HG03442 (cell line): ENCODE measurements around the gene UNC13C.

ENCODE experiments used
- ATAC-seq: cut with Tn5 transposase; IDR thresholded peaks from one replicate; pipeline ENCODE4 v1.9.1; 2021; ENCODE audit warnings: mild to moderate bottlenecking, moderate library complexity; ENCODE audit not compliant: unreplicated experiment

The UNC13C gene

GRCh38 chr15:54101664-54102270 lies 123.5 kb downstream of the UNC13C start:
- ATAC-seq = no peak

- no peak for ATAC-seq
These were observed 124.5 kb downstream of the UNC13C start for GRCh38 chr15:54102704-54103103.

GRCh38 chr15:54109014-54109413 lies 130.8 kb downstream of the UNC13C start:
- ATAC-seq = no peak

- ATAC-seq = no peak
These were observed 140.8 kb downstream of the UNC13C start for GRCh38 chr15:54119051-54119450.

- no peak for ATAC-seq
These were observed 142.8 kb downstream of the UNC13C start for GRCh38 chr15:54120949-54121463.

- ATAC-seq = no peak
These were observed 149.3 kb downstream of the UNC13C start for GRCh38 chr15:54127574-54127973.

GRCh38 chr15:54131410-54131809 lies 153.2 kb downstream of the UNC13C start:
- ATAC-seq = no peak

- ATAC-seq = no peak
These were observed 170.9 kb downstream of the UNC13C start for GRCh38 chr15:54149115-54149531.

GRCh38 chr15:54150255-54150654 lies 172.0 kb downstream of the UNC13C start:
- ATAC-seq = no peak

GRCh38 chr15:54159012-54159411 lies 180.8 kb downstream of the UNC13C start:
- no peak for ATAC-seq

GRCh38 chr15:54187325-54187724 lies 209.1 kb downstream of the UNC13C start:
- ATAC-seq = no peak

GRCh38 chr15:54197995-54198394 lies 219.8 kb downstream of the UNC13C start:
- no peak for ATAC-seq

- ATAC-seq = no peak
These were observed 228.5 kb downstream of the UNC13C start for GRCh38 chr15:54206586-54207321.

GRCh38 chr15:54208786-54209185 lies 230.5 kb downstream of the UNC13C start:
- no peak for ATAC-seq

- no peak for ATAC-seq
These were observed 234.4 kb downstream of the UNC13C start for GRCh38 chr15:54212635-54213034.

GRCh38 chr15:54226455-54226854 lies 248.2 kb downstream of the UNC13C start:
- no peak for ATAC-seq

GRCh38 chr15:54227569-54227968 lies 249.3 kb downstream of the UNC13C start:
- no peak for ATAC-seq

GRCh38 chr15:54250326-54250725 lies 272.1 kb downstream of the UNC13C start:
- no peak for ATAC-seq

GRCh38 chr15:54256190-54256589 lies 277.9 kb downstream of the UNC13C start:
- ATAC-seq = no peak

GRCh38 chr15:54273928-54274327 lies 295.7 kb downstream of the UNC13C start:
- ATAC-seq = no peak

- no peak for ATAC-seq
These were observed 299.6 kb downstream of the UNC13C start for GRCh38 chr15:54277834-54278233.

GRCh38 chr15:54280726-54281125 lies 302.5 kb downstream of the UNC13C start:
- ATAC-seq = no peak
